CD4-positive, alpha-beta T cell treated with Interleukin-15 for 4 hours (primary cell): Measurements from ENCODE around the gene ATP6V0D1.

Experiments
- DNase-seq: peaks from one replicate; pipeline ENCODE4 v3.0.0-alpha.2; 2020; ENCODE audit warnings: low spot score

The ATP6V0D1 gene

DNA sequence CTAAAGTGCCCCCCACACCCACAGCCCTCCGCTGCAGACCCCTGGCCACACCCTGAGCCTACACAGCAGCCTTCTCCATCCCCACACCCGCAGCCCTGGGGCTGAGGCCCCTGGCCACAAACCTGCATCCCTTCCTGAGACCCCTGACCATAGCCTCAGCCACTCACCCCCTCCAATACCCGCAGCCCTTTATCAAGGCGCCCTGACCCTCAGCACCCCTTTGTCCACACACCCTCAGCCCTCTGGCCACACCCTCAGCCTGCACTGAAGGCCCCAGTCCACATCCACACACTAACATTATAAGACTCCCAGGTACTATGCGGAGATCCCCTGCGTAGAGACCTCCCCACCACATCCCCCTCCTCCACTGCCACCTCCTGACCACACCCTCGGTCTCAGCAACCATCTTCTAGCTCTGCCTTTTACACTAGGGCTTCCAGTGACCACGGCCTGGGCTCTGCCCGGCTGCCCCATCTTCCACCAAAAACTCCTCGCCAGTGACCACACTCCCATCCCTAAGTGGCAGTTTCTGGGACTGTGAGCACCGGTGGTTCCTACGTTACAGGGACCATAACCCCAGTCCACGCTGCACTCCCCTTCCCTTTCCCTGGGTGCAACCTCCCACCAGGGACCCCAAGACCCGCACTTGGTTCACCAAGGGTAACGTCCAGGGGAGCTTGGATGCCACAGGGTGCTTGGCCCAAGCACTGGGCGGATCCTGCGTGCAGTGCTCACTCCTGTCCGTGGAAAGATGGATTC, 88.5 kb downstream of the ATP6V0D1 start:
- no peak for DNase-seq

DNA sequence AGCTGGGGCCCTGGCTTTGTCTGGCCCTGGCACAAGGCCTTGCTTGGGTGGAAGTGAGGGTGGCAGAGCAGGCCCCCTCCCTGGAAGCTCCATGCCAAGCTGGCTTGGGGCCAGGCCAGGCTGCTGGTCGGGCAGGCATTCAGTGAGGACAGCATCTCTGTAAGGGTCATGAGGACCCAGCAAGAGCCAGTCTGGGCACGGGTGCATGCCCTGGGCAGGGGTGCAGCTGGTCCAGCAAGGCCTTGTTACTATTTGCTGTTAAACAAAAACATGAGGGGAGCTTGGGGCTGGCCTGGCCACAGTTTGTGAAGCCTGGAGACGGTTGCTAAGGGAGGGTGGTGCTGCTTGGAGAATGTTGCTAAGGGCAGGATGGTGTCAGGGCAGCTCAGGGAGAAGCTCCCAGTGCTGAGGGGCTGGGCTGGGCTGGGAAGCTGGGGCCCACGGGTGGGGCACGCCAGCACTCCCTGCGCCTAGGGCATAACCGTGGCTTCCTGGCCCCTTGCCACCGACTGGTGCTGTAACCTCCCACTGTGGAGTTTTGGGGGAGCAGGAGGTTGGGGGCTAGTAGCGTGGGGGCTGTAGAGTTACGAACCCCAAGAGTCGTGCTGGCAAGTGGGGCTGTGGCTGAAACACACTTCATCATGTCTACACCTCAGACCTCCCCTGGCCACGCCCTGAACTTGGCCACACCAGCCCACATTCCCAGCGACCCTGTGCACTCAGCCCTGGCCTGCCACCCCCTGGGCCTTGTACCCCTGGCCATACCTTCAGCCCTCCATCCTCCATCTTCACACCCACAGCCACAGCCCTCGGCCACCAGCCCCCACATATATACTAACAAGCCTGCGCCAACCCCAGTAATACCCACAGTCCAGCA, 89.3 kb downstream of the ATP6V0D1 start:
- DNase-seq, result no peak

DNA sequence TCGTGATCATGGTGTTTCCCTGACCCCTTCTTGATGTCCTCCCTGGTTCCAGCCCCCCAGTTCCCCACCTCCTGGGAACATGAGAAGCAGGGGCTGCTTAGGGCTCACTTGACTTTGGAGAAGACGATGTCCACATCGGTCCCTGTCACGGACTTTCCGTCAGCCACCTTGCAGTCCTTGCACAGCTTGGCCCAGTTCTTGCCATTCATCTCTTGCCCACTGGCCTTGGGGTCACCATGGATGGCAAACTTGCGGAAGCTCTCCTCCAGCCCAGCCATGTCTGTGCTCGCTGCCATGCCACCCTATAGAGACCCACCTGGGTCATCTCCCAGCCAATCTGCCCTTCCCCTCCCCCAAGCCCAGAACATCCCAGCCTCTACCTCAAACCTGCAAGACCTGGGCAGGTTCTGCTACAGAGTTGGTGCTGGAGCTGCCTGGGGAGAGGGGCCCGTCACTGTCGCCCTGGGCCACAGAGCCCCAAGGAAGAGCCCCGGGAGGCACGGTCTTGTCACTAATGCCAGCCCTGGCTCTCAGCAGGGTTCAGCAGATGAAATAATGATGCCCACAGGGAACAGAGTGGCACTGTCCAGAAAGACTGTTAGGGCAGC, 90.0 kb downstream of the ATP6V0D1 start:
- no peak for DNase-seq

DNA sequence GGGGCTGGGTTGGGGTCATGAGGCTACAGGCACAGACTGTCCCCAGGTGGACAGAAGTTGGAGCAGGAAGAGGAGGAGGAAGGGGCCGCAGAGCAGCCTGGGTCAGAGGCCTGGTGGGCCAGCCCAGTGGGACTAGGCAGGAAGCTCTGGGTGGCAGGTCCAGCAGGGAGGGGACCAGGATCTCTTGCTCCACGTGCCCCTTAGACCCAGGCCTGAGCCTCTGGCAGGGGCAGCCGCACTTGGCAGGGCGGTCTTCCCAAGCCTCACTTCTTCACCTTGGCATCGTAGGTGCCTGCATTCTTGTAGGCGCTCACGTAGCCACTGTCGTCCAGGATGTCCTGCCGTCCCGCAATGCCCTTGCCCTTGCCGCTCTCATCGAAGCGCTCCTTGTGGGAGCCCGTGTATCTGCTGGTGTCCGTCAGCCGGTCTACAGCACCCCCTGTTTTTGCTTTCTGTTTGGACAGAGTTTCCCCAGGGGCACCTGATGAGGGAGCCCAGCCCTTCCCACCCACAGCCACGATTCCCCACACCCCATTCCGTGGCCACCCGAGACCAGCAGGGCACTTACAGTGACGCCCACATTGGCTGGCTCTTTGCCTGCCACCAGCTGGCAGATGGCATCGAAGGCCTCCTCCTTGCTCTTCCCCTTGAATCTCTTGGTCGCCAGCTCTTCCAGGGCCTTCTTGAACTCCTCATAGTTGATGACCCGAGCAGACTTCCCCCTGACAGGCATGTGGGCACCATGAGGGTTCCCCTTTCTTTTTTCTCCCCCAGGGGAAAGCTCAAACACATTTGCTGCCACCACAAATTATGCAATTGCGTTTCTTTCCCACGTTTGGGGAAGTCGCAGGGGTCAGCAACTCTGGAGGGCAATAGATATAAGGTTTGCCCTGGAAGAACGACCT, 90.8 kb downstream of the ATP6V0D1 start:
- no peak for DNase-seq

DNA sequence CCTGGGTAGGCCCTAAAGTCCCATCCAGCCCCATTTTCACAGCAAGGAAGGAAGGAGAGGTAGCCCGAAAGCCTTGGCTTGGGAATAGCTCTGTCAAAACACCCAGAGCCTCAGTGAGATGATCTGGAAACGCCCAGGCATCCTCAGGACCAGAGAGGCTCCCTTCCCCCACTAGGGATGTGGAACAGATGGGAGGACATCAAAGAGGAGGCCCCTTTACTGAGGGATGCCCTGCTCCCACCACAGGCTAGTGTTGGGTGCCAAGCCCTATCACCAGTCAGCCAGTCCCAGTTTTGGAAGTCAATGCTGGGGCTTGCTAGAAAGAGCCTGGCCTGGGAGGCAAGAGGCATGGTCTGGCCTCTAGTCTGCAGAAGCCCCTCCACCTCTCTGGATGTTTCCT, 92.4 kb downstream of the ATP6V0D1 start:
- DNase-seq, result no peak

DNA sequence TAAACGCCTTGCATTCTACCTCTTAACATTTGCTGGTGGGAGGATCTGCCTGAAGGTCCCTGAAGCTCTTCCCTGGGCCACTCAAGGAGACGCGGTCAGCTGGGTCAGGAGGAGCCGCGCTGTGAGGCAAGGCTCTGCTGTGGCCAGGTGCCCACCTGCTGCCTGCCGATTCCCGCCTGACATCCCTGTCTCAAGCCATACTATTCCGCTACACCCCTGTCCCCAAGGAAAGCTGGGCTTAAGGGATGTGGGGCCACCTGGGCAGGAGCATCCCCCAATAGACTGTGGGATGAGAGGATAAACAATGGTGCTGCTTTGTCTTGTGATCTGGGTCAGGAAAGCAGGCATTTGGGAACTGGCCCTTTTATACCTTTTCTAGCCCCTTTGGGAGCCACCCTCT, 92.8 kb downstream of the ATP6V0D1 start:
- DNase-seq, result no peak
